Measurements from ENCODE around the gene WSCD2. TPM values are rescaled to one million over a fixed set of nuclear protein-coding genes. Genes with fewer than 3 reads are reported as not detected.

WSCD2 gene
- total RNA-seq, 4 donors from 2014 or later: 0.13 to 4.6 (median 0.29) TPM

- no peak for DNase-seq (ENCODE audit: low spot score in 2 of 2)
- H3K9me3 ChIP-seq: no peaks in the 10 kb centered on the region
- H3K4me3 ChIP-seq: no peak overlapping the region
- H3K27me3 ChIP-seq: no peaks in the 10 kb centered on the region
- H3K27ac ChIP-seq: no peak overlapping the region
- H3K36me3 ChIP-seq: no peaks in the 10 kb centered on the region
- TF ChIP-seq POLR2AphosphoS5 (IDR thresholded peaks at IDR 0.05) (no peak), EP300 (IDR thresholded peaks at IDR 0.05) (no peak), CTCF (IDR thresholded peaks at IDR 0.05) (no peak), POLR2A (IDR thresholded peaks at IDR 0.05) (no peak)
- no peaks in the 10 kb centered on the region for H3K4me1 ChIP-seq
- 82% methylated on average over 6 of the region's 7 CpGs for WGBS
These were observed 51.4 kb downstream of the WSCD2 start for GRCh38 chr12:108180255-108181094.

GRCh38 chr12:108181095-108181454 lies 52.0 kb downstream of the WSCD2 start:
- no peaks in the 10 kb centered on the region for H3K9me3 ChIP-seq
- no peak overlapping the region for H3K4me3 ChIP-seq
- no peaks in the 10 kb centered on the region for H3K27me3 ChIP-seq
- no peaks in the 10 kb centered on the region for H3K36me3 ChIP-seq
- no peak for DNase-seq (ENCODE audit: low spot score in 2 of 2)
- H3K4me1 ChIP-seq: no peaks in the 10 kb centered on the region
- WGBS: 73% methylated on average over 8 of the region's 8 CpGs
- TF ChIP-seq EP300 (IDR thresholded peaks at IDR 0.05) (no peak), CTCF (IDR thresholded peaks at IDR 0.05) (no peak), POLR2A (IDR thresholded peaks at IDR 0.05) (no peak), POLR2AphosphoS5 (IDR thresholded peaks at IDR 0.05) (no peak)
- no peak overlapping the region for H3K27ac ChIP-seq

- TF ChIP-seq POLR2AphosphoS5 (IDR thresholded peaks at IDR 0.05) (no peak), CTCF (IDR thresholded peaks at IDR 0.05) (no peak), EP300 (IDR thresholded peaks at IDR 0.05) (no peak), POLR2A (IDR thresholded peaks at IDR 0.05) (no peak)
- Histone ChIP-seq H3K9me3 (no peaks in the 10 kb centered on the region), H3K36me3 (no peaks in the 10 kb centered on the region), H3K4me1 (no peaks in the 10 kb centered on the region), H3K4me3 (no peak overlapping the region), H3K27me3 (no peaks in the 10 kb centered on the region), H3K27ac (no peak overlapping the region)
- no peak for DNase-seq (ENCODE audit: low spot score in 2 of 2)
- WGBS: 61% methylated on average over 4 of the region's 4 CpGs
These were observed 53.0 kb downstream of the WSCD2 start for GRCh38 chr12:108182096-108182495.

GRCh38 chr12:108185002-108185401 lies 55.9 kb downstream of the WSCD2 start:
- H3K27ac ChIP-seq: no peak overlapping the region
- H3K4me3 ChIP-seq: no peak overlapping the region

More at GRCh38 chr12:108185002-108185401, 55.9 kb downstream of the WSCD2 start:
- H3K4me1 ChIP-seq: no peaks in the 10 kb centered on the region
- no peaks in the 10 kb centered on the region for H3K36me3 ChIP-seq
- H3K27me3 ChIP-seq: no peaks in the 10 kb centered on the region
- no peak for TF ChIP-seq POLR2AphosphoS5 (IDR thresholded peaks at IDR 0.05)
- no peak for TF ChIP-seq POLR2A (IDR thresholded peaks at IDR 0.05)
- TF ChIP-seq CTCF (IDR thresholded peaks at IDR 0.05): no peak
- TF ChIP-seq EP300 (IDR thresholded peaks at IDR 0.05): no peak
- no peak for DNase-seq (ENCODE audit: low spot score in 2 of 2)
- 100% methylated on average over 1 of the region's 1 CpG for WGBS
- H3K9me3 ChIP-seq: no peaks in the 10 kb centered on the region
